GM12892 (cell line): ENCODE measurements around the gene CPLANE2.

Experiments used
- POLR2A ChIP-seq: IDR thresholded peaks from 2 replicates; pipeline ENCODE4 v1.6.1; 2011; ENCODE audit warnings: low read depth, low read length, control low read depth
- POLR2AphosphoS5 ChIP-seq: IDR thresholded peaks from 2 replicates; pipeline ENCODE4 v1.6.1; 2011; ENCODE audit warnings: low read depth, low read length, control low read depth

DNA sequence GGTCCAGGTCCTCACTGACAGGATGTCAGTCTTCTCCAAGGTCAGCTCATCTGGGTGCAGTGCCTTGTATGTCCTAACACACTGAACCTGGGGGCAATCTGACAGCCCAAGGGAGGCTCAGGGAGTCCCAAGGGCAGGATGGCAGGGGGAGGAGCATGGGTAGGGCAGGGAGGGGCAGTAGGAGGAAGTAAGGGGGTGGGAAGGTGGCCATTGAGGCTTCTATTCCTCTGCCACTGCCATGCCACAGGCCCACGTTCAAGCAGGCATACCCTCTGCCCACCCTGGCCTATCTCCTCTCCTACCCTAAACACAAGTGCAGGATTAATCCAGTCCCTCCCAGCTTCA lies 37.9 kb downstream of the CPLANE2 start:
- TF ChIP-seq POLR2AphosphoS5 (no peak), POLR2A (no peak)
